ENCODE results near the gene PRG2.

PRG2 gene

GRCh38 chr11:57432149-57432561 lies 41.7 kb upstream of the PRG2 start:
- TF ChIP-seq, protein P1, sequence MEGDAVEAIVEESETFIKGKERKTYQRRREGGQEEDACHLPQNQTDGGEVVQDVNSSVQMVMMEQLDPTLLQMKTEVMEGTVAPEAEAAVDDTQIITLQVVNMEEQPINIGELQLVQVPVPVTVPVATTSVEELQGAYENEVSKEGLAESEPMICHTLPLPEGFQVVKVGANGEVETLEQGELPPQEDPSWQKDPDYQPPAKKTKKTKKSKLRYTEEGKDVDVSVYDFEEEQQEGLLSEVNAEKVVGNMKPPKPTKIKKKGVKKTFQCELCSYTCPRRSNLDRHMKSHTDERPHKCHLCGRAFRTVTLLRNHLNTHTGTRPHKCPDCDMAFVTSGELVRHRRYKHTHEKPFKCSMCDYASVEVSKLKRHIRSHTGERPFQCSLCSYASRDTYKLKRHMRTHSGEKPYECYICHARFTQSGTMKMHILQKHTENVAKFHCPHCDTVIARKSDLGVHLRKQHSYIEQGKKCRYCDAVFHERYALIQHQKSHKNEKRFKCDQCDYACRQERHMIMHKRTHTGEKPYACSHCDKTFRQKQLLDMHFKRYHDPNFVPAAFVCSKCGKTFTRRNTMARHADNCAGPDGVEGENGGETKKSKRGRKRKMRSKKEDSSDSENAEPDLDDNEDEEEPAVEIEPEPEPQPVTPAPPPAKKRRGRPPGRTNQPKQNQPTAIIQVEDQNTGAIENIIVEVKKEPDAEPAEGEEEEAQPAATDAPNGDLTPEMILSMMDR (IDR thresholded peaks at IDR 0.05; ENCODE audit: extremely low read depth, insufficient read depth, missing control alignments) = no peak
- in situ Hi-C loops (cut with MboI; ENCODE audit: low pct_unique_long_range_greater_than_20kb, low sequenced_read_pairs, unreplicated experiment) = no loop called here
- DNase-seq (ENCODE audit: low spot score) = no peak

DNA sequence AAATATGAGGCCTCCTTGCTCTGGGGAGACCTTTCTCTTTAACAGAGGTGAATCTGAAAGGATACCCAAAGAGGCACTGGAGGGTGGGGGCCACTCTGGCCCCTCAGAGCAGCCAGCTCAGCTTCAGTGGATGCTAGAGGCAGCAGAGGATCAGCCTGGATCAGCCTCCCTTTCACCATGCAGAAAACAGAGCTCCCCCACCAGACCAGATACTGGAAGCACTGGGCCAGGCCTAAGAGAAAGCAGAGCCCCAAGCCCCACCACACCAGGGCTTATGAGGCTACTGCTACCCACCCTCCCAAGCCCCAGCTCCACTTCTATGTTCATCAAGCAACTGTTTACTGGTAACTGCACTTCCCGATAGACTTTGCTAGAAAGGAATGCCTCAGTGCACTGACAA lies 40.5 kb upstream of the PRG2 start:
- no peak for DNase-seq (ENCODE audit: low spot score)
- TF ChIP-seq, protein P1 (IDR thresholded peaks at IDR 0.05; ENCODE audit: extremely low read depth, insufficient read depth, missing control alignments) = peak; percentile 12
- in situ Hi-C loops (cut with MboI; ENCODE audit: low pct_unique_long_range_greater_than_20kb, low sequenced_read_pairs, unreplicated experiment) = no loop called here

GRCh38 chr11:57429946-57430345 lies 39.5 kb upstream of the PRG2 start:
- TF ChIP-seq, protein P1 (IDR thresholded peaks at IDR 0.05; ENCODE audit: extremely low read depth, insufficient read depth, missing control alignments) = no peak
- in situ Hi-C loops (cut with MboI; ENCODE audit: low pct_unique_long_range_greater_than_20kb, low sequenced_read_pairs, unreplicated experiment) = no loop called here
- no peak for DNase-seq (ENCODE audit: low spot score)

- in situ Hi-C loops (cut with MboI; ENCODE audit: low pct_unique_long_range_greater_than_20kb, low sequenced_read_pairs, unreplicated experiment) = no loop called here
- DNase-seq (ENCODE audit: low spot score) = no peak
- TF ChIP-seq, protein P1 (IDR thresholded peaks at IDR 0.05; ENCODE audit: extremely low read depth, insufficient read depth, missing control alignments) = no peak
These were observed 38.2 kb upstream of the PRG2 start for GRCh38 chr11:57428643-57429042.

DNA sequence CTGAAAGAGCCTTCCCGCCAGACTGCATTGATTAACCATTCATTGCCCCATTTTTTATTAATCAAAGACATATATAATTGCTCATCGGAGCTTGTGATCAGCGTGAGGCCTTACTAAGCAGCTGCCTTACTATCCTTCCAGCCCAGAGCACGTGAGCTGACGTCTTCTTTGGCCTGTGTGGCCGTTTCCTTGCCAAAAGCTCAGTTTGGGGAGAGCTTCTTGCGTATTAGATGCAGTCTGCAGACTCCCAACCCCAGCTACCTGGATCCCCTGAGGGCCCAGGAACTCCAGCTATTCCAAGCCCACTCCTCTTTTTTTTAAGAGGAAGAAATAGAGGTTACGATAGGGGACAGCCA lies 37.3 kb upstream of the PRG2 start:
- in situ Hi-C loops (cut with MboI; ENCODE audit: low pct_unique_long_range_greater_than_20kb, low sequenced_read_pairs, unreplicated experiment) = no loop called here
- TF ChIP-seq, protein P1 (IDR thresholded peaks at IDR 0.05; ENCODE audit: extremely low read depth, insufficient read depth, missing control alignments) = no peak
- no peak for DNase-seq (ENCODE audit: low spot score)

DNA sequence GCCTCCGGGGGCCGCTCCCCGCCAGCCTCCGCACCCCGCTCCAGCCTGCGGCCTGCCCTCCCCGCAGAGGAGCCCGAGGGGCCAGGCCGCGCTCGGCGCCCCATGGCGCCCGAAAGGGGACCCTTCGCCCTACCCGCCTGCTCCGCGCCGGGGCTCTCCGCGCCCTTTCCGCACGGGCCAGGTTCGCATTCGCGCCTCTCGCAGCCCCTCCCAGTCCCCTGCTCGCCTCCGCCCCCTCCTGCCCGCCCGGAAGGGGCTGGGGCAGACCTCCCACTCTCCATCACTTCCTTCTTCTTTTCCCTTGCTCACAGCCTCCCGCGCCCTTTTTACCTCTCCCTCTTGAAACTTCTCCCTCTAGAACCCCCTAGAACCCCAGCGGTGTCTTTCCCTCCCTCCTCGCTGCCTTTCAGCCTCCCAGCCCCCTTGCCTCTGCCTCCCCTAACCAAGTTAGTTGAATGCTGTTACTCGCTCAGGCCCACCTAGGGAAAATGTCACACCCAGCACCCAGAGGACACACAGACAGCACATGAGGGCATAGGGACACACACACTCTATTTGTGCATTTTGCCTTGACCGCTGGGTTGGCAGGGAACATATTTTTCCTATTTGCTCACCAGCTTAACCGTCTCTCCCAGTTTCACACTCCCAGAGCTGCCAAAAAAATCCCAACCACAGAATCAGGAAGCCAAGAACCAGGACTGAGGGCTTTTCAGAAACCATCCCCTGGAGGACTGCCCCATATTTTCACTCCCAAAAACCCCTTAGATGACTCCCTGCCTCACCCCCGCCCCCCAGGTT lies 36.7 kb upstream of the PRG2 start, which contains the start of gene SLC43A3:
SLC43A3 (minus strand) TSS at position 193 of the 798 bp plus-strand sequence. CDS start 949 bp downstream, outside the sequence.
- in situ Hi-C loops (cut with MboI; ENCODE audit: low pct_unique_long_range_greater_than_20kb, low sequenced_read_pairs, unreplicated experiment) = no loop called here
- peak; percentile 79 for DNase-seq (ENCODE audit: low spot score)
- TF ChIP-seq, protein P1 (IDR thresholded peaks at IDR 0.05; ENCODE audit: extremely low read depth, insufficient read depth, missing control alignments) = no peak

Data from GM13977 (cell line).